RWPE1 (cell line): ENCODE results near the gene AP1G2.

Experiments used
- CTCF ChIA-PET: fragments of 350-600 bp; sonication (Branson Sonifier 250); formaldehyde crosslinking; extraction: SDS; loops from one replicate; lab custom pipeline; 2021; lab: Yijun Ruan, JAX
- POLR2A ChIA-PET: fragments of 400-600 bp; formaldehyde crosslinking; extraction: SDS; loops from one replicate; lab custom pipeline; 2020; ENCODE audit warnings: antibody characterized with exemption; ENCODE audit not compliant: low non-redundant PET; lab: Yijun Ruan, JAX
- DNase-seq: peaks from one replicate; pipeline ENCODE4 v3.0.0; 2012; ENCODE audit warnings: low spot score
- H3K27ac ChIP-seq: fragments of 450-650 bp; 2 replicates; pipeline ENCODE4 v1.5.1; 2017
- TF ChIP-seq, protein P1 (sequence below): fragments of 450-650 bp; conservative IDR thresholded peaks from 2 replicates; pipeline ENCODE4 v1.5.1; 2017; ENCODE audit warnings: low read depth, mild to moderate bottlenecking

AP1G2 gene

DNA sequence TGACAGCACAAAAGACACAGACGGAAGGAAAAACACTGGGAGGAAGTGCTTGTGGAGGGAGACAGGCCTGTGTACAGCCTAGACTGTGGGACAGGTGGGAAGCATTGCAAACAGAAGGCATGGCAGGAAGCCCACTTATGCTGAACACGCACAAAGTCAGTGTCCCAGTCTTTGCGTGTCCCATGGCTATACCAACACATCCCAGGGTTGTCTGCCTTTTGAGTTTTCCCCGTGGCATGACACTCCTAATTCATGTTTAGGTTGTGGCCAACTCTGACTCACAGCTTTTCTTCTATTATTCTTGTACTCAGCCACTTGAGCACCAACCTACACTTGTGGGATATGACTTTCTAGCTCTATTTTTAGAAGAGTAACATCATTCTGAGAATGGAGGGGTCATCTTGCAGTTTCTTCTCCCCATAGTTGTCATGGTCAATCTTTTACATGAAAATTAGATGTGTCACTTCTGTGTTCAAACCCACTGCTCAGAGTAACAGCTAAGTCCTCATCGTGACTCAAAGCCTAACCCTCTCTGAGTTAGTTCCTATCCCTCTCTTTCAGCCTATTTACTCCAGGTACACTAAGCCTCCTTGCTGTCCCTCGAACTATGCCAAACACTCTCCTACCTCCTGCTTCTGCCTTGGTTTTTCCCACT, 38.5 kb upstream of the AP1G2 start:
- H3K27ac ChIP-seq, result no peak overlapping the region
- ChIA-PET CTCF (interaction anchor here (1.3 kb wide), 1 partner anchor 26 kb away, joined by 5 read pairs; no protein-coding TSS in a partner anchor), POLR2A (no interaction called here)
- TF ChIP-seq, protein P1, sequence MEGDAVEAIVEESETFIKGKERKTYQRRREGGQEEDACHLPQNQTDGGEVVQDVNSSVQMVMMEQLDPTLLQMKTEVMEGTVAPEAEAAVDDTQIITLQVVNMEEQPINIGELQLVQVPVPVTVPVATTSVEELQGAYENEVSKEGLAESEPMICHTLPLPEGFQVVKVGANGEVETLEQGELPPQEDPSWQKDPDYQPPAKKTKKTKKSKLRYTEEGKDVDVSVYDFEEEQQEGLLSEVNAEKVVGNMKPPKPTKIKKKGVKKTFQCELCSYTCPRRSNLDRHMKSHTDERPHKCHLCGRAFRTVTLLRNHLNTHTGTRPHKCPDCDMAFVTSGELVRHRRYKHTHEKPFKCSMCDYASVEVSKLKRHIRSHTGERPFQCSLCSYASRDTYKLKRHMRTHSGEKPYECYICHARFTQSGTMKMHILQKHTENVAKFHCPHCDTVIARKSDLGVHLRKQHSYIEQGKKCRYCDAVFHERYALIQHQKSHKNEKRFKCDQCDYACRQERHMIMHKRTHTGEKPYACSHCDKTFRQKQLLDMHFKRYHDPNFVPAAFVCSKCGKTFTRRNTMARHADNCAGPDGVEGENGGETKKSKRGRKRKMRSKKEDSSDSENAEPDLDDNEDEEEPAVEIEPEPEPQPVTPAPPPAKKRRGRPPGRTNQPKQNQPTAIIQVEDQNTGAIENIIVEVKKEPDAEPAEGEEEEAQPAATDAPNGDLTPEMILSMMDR, result no peak
- DNase-seq, result no peak

DNA sequence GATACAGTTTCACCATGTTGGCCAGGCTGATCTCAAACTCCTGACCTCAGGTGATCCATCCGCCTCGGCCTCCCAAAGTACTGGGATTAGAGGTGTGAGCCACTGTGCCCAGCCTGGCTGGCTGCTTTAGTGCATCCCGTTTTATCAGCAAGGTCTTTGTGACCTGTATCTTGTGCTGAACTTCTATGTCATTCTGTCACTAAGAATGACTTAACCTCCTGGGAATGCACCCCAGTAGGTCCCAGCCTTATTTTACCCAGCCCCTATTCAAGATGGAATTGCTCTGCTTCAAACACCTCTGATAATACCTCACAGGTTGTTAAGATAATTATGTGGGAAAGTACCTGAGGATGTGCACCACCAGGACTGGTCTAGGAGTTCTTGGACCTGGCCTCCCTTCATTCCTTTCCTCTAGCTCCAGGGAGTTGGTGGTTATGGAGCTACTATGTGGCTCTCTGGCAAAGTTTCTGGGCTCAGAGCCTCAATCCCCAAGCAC, 37.1 kb upstream of the AP1G2 start:
- DNase-seq, result no peak
- TF ChIP-seq, protein P1, result no peak
- no peak overlapping the region for H3K27ac ChIP-seq
- ChIA-PET CTCF (no interaction called here), POLR2A (no interaction called here)

DNA sequence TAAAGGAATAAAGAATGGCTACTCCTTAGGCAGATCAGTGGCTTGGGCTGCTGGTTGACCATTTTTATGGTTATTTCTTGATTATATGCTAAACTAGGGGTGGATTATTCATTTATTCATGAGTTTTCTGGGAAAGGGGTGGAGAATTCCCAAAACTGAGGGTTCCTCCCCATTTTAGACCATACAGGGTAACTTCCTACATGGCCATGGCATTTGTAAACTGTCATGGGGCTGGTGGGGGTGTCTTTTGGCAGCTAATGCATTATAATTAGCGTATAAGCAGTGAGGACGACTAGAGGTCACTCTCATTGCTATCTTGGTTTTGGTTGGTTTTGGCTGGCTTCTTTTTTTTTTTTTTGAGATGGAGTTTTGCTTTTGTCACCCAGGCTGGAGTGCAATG, 36.6 kb upstream of the AP1G2 start:
- no peak overlapping the region for H3K27ac ChIP-seq
- DNase-seq, result no peak
- ChIA-PET CTCF (no interaction called here), POLR2A (no interaction called here)
- TF ChIP-seq, protein P1, result no peak

DNA sequence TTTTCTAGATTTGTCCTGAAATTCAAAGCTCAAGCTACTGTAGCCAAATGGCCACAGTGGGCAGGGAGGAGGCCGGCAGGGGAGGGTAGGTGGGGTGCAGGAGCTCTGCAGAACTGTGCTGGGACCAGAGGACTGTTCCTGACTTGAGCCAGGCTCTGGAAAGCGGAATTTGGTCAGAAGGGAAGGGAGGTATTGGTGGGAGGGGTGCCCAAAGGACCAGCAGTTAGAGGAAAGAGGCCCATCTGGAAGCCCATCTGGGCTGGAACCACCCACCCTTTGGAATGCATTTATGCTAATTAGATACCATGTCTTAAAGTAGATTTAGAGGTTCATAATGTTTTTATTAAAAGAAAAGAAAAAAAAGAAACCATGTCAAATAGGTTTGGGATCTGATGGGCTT, 35.5 kb upstream of the AP1G2 start:
- H3K27ac ChIP-seq, result no peak overlapping the region
- no peak for DNase-seq
- POLR2A ChIA-PET, result no interaction called here
- TF ChIP-seq, protein P1, result no peak
- CTCF ChIA-PET, result interaction anchor here (0.9 kb wide), 1 partner anchor 15 kb away, joined by 6 read pairs; no protein-coding TSS in a partner anchor

DNA sequence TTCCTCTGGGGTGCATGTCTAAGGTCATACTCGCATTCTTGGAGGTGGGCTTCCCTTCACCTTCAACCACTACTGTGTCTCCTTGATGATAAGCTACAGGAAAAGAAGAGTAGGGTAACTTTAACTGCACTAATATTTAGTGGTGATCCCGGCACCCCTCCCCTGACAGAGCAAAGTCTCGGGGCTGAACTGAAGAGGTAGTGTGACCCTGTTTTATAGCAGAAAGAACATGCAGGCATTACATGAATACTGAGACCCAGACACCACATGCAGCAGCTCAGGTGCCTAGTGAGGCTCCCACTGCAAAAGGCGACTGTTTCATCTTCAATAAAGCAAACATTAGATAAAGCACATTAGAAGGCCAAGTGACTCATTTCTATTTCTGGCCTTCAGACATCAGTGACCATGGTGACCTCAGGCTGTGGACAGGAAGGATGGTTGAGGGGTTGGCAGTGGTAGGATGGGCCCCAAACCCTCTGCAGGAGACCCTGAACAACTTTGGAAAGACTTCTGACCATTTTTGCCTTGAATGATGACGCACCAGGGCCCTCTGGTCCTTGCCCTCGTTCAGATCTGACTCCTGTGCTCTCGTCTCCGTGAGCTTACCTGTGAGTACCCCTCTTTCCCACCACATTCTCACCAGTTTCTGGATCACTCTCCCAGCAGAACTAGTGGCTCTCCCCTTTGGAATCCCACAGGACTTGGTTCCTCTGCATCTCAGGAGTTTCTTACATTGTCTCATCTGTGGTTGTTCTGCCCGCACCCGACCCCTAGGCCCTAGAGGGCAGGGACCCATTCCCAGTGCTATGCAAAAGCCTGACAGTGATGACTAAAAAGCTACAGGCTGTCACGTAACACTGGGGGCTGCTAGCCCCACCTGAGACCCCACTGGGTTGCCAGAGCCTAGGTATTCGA, 34.8 kb upstream of the AP1G2 start:
- POLR2A ChIA-PET, result no interaction called here
- no peak overlapping the region for H3K27ac ChIP-seq
- CTCF ChIA-PET, result interaction anchor here (0.9 kb wide), 1 partner anchor 14 kb away, joined by 6 read pairs; no protein-coding TSS in a partner anchor
- DNase-seq, result no peak
- TF ChIP-seq, protein P1, result no peak

DNA sequence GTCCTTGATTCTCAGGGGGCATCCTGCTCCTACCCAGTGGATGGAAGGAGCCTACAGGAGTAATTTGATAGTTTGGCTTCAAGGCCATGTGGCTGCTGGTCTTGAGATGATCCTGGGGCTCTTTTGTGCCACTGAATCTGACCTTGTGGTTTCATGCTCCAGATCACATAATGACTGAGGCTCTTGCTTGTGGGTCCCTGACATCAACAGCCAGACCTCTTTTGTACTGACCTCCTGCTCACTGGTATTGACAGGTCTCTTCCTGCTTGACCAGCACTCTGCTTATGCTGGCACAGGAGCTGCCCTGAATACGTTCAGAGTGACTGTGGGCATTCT, 34.2 kb upstream of the AP1G2 start:
- ChIA-PET CTCF (interaction anchor here (0.7 kb wide), 1 partner anchor 739 kb away, joined by 3 read pairs; no protein-coding TSS in a partner anchor), POLR2A (no interaction called here)
- no peak overlapping the region for H3K27ac ChIP-seq
- TF ChIP-seq, protein P1, result no peak
- no peak for DNase-seq
